Mesenchymal stem cell (in vitro differentiated cells and primary cell): ENCODE results near the gene TERC.

ENCODE experiments used
- DNase-seq: peaks from one replicate; pipeline ENCODE4 v3.0.0-alpha.2; 2013
- H2AFZ ChIP-seq: one replicate; pipeline ENCODE4 v1.6.1; 2013; ENCODE audit warnings: low read depth, mild to moderate bottlenecking, control low read depth, inconsistent platforms, low read length, moderate library complexity
- H2AK5ac ChIP-seq: 2 replicates; pipeline ENCODE4 v1.6.1; 2013; ENCODE audit warnings: low read length, moderate library complexity, mild to moderate bottlenecking, inconsistent platforms; ENCODE audit not compliant: severe bottlenecking
- H2BK120ac ChIP-seq: one replicate; pipeline ENCODE4 v1.6.1; 2013; ENCODE audit warnings: low read depth, mild to moderate bottlenecking, inconsistent platforms, low read length, moderate library complexity
- H2BK12ac ChIP-seq, 2 experiments: one replicate each; pipeline ENCODE4 v1.6.1; 2013; ENCODE audit warnings: inconsistent platforms in 2 of 2, low read length in 2 of 2, mild to moderate bottlenecking in 2 of 2, moderate library complexity in 2 of 2, control low read depth in 1 of 2
- H2BK15ac ChIP-seq: one replicate; pipeline ENCODE4 v1.6.1; 2013; ENCODE audit warnings: mild to moderate bottlenecking, low read depth, inconsistent platforms; ENCODE audit not compliant: poor library complexity, severe bottlenecking
- H2BK5ac ChIP-seq: 2 replicates; pipeline ENCODE4 v1.6.1; 2013; ENCODE audit warnings: low read depth, mild to moderate bottlenecking, low read length, control low read depth, inconsistent platforms; ENCODE audit not compliant: poor library complexity, severe bottlenecking
- H3K14ac ChIP-seq, 2 experiments: one replicate each; pipeline ENCODE4 v1.6.1; 2013; ENCODE audit warnings: inconsistent platforms in 2 of 2, low read length in 2 of 2, control low read depth in 1 of 2, mild to moderate bottlenecking in 1 of 2, moderate library complexity in 1 of 2
- H3K18ac ChIP-seq, 2 experiments: one replicate each; pipeline ENCODE4 v1.6.1; 2013; ENCODE audit warnings: inconsistent platforms in 2 of 2, low read length in 2 of 2, control low read depth in 1 of 2, low read depth in 1 of 2, mild to moderate bottlenecking in 1 of 2
- H3K23ac ChIP-seq, 2 experiments: one replicate each; pipeline ENCODE4 v1.6.1; 2013; ENCODE audit warnings: inconsistent platforms in 2 of 2, low read length in 2 of 2, mild to moderate bottlenecking in 2 of 2, moderate library complexity in 2 of 2, control low read depth in 1 of 2
- H3K27ac ChIP-seq: 2 replicates; pipeline ENCODE4 v1.5.1; 2013; ENCODE audit warnings: mild to moderate bottlenecking, moderate library complexity, low read length, control low read depth, inconsistent platforms; ENCODE audit not compliant: poor library complexity, severe bottlenecking
- H3K27me3 ChIP-seq, 2 experiments: 2 replicates each; pipeline versions ENCODE4 v1.6.1 to v1.7.0; 2013; ENCODE audit warnings: low read length in 2 of 2, mild to moderate bottlenecking in 2 of 2, moderate library complexity in 2 of 2, control low read depth in 1 of 2, inconsistent platforms in 1 of 2; ENCODE audit not compliant: control insufficient read depth in 1 of 2, insufficient read depth in 1 of 2
- H3K36me3 ChIP-seq, 2 experiments: 2 replicates each; pipeline versions ENCODE4 v1.6.1 to v1.7.0; 2013; ENCODE audit warnings: low read length in 2 of 2, control low read depth in 1 of 2, inconsistent platforms in 1 of 2, low read depth in 1 of 2, mild to moderate bottlenecking in 1 of 2; ENCODE audit not compliant: insufficient read depth in 2 of 2, control insufficient read depth in 1 of 2
- H3K4ac ChIP-seq, 2 experiments: one replicate each; pipeline ENCODE4 v1.6.1; 2013; ENCODE audit warnings: inconsistent platforms in 2 of 2, low read length in 2 of 2, mild to moderate bottlenecking in 2 of 2, moderate library complexity in 2 of 2, control low read depth in 1 of 2, low read depth in 1 of 2
- H3K4me1 ChIP-seq: 2 replicates; pipeline ENCODE4 v1.6.1; 2013; ENCODE audit warnings: low read depth, low read length, control low read depth; ENCODE audit not compliant: control insufficient read depth, insufficient read depth
- H3K4me2 ChIP-seq: 2 replicates; pipeline ENCODE4 v1.6.1; 2013; ENCODE audit warnings: low read length, mild to moderate bottlenecking, inconsistent platforms; ENCODE audit not compliant: poor library complexity, severe bottlenecking
- H3K4me3 ChIP-seq, 2 experiments: 2 replicates each; pipeline versions ENCODE4 v1.5.1 to v1.7.0; 2013; ENCODE audit warnings: low read length in 2 of 2, mild to moderate bottlenecking in 2 of 2, control low read depth in 1 of 2, low read depth in 1 of 2; ENCODE audit not compliant: insufficient read depth in 1 of 2
- H3K79me1 ChIP-seq: replicated peaks from 2 replicates; pipeline ENCODE4 v1.6.1; 2013; ENCODE audit warnings: mild to moderate bottlenecking, control low read depth, low read length, inconsistent platforms; ENCODE audit not compliant: poor library complexity, severe bottlenecking
- H3K9ac ChIP-seq: 2 replicates; pipeline ENCODE4 v1.7.0; 2013; ENCODE audit warnings: mild to moderate bottlenecking, low read length, moderate library complexity
- H3K9me3 ChIP-seq: 2 replicates; pipeline ENCODE4 v1.7.0; 2013; ENCODE audit warnings: mild to moderate bottlenecking, low read length; ENCODE audit not compliant: control insufficient read depth
- H4K8ac ChIP-seq: one replicate; pipeline ENCODE4 v1.6.1; 2013; ENCODE audit warnings: inconsistent platforms, mild to moderate bottlenecking, low read length, moderate library complexity
- H4K91ac ChIP-seq: one replicate; pipeline ENCODE4 v1.6.1; 2013; ENCODE audit warnings: mild to moderate bottlenecking, low read length, inconsistent platforms
- WGBS: methylation state at CpG from one replicate; pipeline ENCODE4 v1.1.7; 2013; ENCODE audit warnings: mixed read lengths; 5-methylcytosine and 5-hydroxymethylcytosine counted together

Gene TERC

DNA sequence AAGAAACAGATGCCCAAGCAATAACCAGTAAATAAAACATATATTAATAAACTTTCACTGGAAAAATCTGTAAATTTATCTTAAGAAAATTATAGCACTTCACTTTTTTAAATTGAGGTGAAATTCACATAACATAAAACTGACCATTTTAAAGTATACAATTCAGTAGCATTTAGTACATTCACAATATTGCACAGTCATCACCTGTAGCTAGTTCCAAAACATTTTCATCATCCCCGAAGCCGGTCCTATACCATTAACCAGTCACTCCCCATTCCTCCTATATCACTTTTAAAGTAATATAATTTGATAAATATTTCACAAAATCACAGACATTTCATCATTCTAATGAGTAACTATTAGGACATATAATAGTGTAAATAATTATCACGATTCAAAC, 39.8 kb upstream of the TERC start:
- no peak overlapping the region for H3K27ac ChIP-seq
- no peak overlapping the region for H2BK5ac ChIP-seq
- no peak overlapping the region for H2AFZ ChIP-seq
- no peak overlapping the region for H3K23ac ChIP-seq
- H3K4ac ChIP-seq: no peak overlapping the region
- no peak overlapping the region for H3K14ac ChIP-seq
- no peaks in the 10 kb centered on the region for H3K27me3 ChIP-seq
- H3K36me3 ChIP-seq: peaks cover 4 to 31% of the 10 kb centered on the region in 2 experiments
- no CpG with 5 or more reads among the region's 3 CpGs for WGBS
- no peak overlapping the region for H2BK120ac ChIP-seq
- no peak overlapping the region for H3K4me3 ChIP-seq
- no peak overlapping the region for H2BK15ac ChIP-seq
- H3K18ac ChIP-seq: no peak overlapping the region
- no peaks in the 10 kb centered on the region for H3K79me1 ChIP-seq
- H4K8ac ChIP-seq: no peak overlapping the region
- H2AK5ac ChIP-seq: no peak overlapping the region
- no peak for DNase-seq
- H3K9me3 ChIP-seq: no peaks in the 10 kb centered on the region
- no peak overlapping the region for H2BK12ac ChIP-seq
- H3K9ac ChIP-seq: no peak overlapping the region
- H4K91ac ChIP-seq: no peak overlapping the region
- no peak overlapping the region for H3K4me2 ChIP-seq
- no peaks in the 10 kb centered on the region for H3K4me1 ChIP-seq

DNA sequence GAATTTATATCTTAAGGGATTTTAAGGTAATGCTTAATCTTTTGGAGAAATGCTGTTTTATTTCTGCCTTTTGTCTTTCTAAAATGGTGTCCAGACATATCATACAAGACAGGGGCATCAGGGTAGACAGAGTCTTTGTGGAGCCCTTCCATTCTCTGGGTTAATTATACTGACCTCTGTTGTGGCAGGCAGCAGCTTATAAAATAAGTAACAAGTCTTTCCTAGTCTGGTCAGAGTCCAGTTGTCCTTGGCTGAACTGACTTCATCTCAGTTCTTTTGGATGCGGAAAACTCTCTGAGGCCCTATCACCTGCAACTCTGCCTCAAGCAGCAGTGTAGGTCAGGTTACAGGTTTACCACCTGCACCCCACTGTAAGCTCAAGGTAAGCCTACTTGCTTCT, 27.5 kb upstream of the TERC start:
- Histone ChIP-seq H2BK15ac (no peak overlapping the region), H3K9me3 (no peaks in the 10 kb centered on the region), H3K36me3 (peaks cover 3 to 56% of the 10 kb centered on the region in 2 experiments), H3K4ac (no peak overlapping the region), H3K27ac (no peak overlapping the region), H2AK5ac (no peak overlapping the region), H3K9ac (no peak overlapping the region), H3K27me3 (no peaks in the 10 kb centered on the region), H3K14ac (no peak overlapping the region), H3K79me1 (peaks cover 6% of the 10 kb centered on the region), H3K4me1 (no peaks in the 10 kb centered on the region), H4K8ac (no peak overlapping the region), H2AFZ (no peak overlapping the region), H2BK12ac (no peak overlapping the region), H4K91ac (no peak overlapping the region), H2BK5ac (no peak overlapping the region), H3K23ac (no peak overlapping the region), H2BK120ac (no peak overlapping the region), H3K4me3 (no peak overlapping the region), H3K4me2 (no peak overlapping the region), H3K18ac (no peak overlapping the region)
- 100% methylated on average over 1 of the region's 1 CpG for WGBS
- DNase-seq: no peak

GRCh38 chr3:169790687-169791429, 26.0 kb upstream of the TERC start:
- Histone ChIP-seq H3K9me3 (no peaks in the 10 kb centered on the region), H2BK120ac (no peak overlapping the region), H3K27me3 (no peaks in the 10 kb centered on the region), H3K4me2 (no peak overlapping the region), H3K27ac (no peak overlapping the region), H3K4me3 (no peak overlapping the region), H2BK5ac (no peak overlapping the region), H2BK12ac (no peak overlapping the region), H2BK15ac (no peak overlapping the region), H3K9ac (no peak overlapping the region), H3K4me1 (no peaks in the 10 kb centered on the region), H3K79me1 (peaks cover 8% of the 10 kb centered on the region), H3K18ac (no peak overlapping the region), H3K23ac (no peak overlapping the region), H4K91ac (no peak overlapping the region), H3K36me3 (peaks cover 3 to 70% of the 10 kb centered on the region in 2 experiments), H4K8ac (no peak overlapping the region), H2AFZ (no peak overlapping the region), H3K14ac (no peak overlapping the region), H3K4ac (no peak overlapping the region), H2AK5ac (no peak overlapping the region)
- no peak for DNase-seq
- WGBS: 100% methylated on average over 3 of the region's 4 CpGs

DNA sequence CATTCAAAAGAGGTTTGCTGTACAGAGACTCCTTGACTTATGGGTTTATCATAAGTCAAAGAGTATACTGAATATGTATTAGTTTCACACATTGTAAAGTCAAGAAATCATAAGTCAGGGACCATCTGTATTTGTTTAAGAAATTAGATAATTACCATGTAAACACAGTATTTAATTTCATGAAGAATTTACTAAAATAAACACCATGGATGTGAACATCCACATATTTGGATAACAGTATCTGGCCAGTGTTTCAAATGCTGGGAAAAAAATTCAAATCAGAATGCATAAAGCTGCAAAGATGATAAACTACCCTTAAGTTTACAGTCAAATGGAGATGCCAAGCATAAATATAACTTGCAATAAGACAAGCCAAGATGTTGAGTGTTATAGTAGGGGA, 25.4 kb upstream of the TERC start:
- H3K4me2 ChIP-seq: no peak overlapping the region
- no peak overlapping the region for H3K4me3 ChIP-seq
- no peak overlapping the region for H3K18ac ChIP-seq
- DNase-seq: no peak
- no peaks in the 10 kb centered on the region for H3K9me3 ChIP-seq
- no peaks in the 10 kb centered on the region for H3K4me1 ChIP-seq
- H3K14ac ChIP-seq: no peak overlapping the region
- no peak overlapping the region for H2BK5ac ChIP-seq
- H3K9ac ChIP-seq: no peak overlapping the region
- H4K91ac ChIP-seq: no peak overlapping the region
- H2AK5ac ChIP-seq: no peak overlapping the region
- H4K8ac ChIP-seq: no peak overlapping the region
- peaks cover 3 to 73% of the 10 kb centered on the region in 2 experiments for H3K36me3 ChIP-seq
- H3K27ac ChIP-seq: no peak overlapping the region
- H2BK12ac ChIP-seq: no peak overlapping the region
- no peak overlapping the region for H2AFZ ChIP-seq
- no peak overlapping the region for H3K4ac ChIP-seq
- H3K27me3 ChIP-seq: no peaks in the 10 kb centered on the region
- H2BK120ac ChIP-seq: no peak overlapping the region
- H3K79me1 ChIP-seq: peaks cover 11% of the 10 kb centered on the region
- H2BK15ac ChIP-seq: no peak overlapping the region
- no peak overlapping the region for H3K23ac ChIP-seq
